ENCODE data around the gene ETV5.

ETV5 gene

DNA sequence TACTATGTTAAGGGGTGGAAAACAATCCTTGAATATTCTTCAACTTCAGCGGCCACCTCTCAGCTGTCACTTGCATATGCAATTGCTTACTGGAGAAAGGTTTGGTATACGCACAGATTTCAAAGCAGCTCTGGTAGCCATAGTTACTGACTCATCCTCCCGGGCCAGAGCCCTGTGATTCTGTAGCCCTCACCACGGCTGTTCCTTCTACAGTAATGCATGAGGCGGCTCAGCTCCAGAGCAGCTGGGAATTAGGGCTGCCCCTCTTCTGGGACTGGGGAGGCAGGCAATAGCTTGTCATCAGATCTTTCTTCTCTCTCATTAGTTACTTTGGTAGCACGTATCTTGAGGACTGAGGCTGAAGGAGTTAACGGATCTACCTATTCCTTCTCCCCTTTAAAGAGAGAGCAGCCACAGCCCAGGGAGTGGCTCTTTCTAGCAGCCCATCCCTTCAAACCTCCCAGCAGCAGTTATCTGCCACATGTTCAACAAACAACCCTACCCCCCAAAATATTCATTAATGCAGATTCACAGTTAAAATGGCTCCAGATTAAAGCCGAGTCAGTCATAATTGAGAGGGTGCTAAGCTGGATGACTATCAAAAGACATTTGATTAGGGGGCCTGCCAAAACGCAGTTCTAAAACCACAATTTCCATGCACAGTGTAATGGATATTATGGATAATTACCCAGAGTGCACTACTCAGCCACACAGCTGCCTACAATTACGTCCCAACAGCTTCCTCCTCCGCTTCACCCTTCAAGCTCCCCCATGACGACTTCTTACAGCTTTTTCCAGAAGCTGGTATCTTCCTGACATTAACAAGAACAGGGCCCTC lies 54.7 kb downstream of the ETV5 start (continued):
- TF ChIP-seq CSRNP3 (CRISPR knock-in tag; IDR thresholded peaks at IDR 0.05), result no peak
- no peak for TF ChIP-seq RARB (CRISPR knock-in tag; IDR thresholded peaks at IDR 0.05)

- TF ChIP-seq ZNF70 (CRISPR knock-in tag; IDR thresholded peaks at IDR 0.05) (no peak), ZNF8 (CRISPR knock-in tag; IDR thresholded peaks at IDR 0.05) (no peak), GLIS3 (CRISPR knock-in tag; IDR thresholded peaks at IDR 0.05) (no peak), PPARA (CRISPR knock-in tag; IDR thresholded peaks at IDR 0.05; ENCODE audit: borderline replicate concordance) (no peak), SNAI2 (CRISPR knock-in tag; IDR thresholded peaks at IDR 0.05) (no peak), ARNTL (CRISPR knock-in tag; IDR thresholded peaks at IDR 0.05; ENCODE audit: borderline replicate concordance, low read depth) (no peak), CSRNP3 (CRISPR knock-in tag; IDR thresholded peaks at IDR 0.05) (no peak), TSHZ2 (CRISPR knock-in tag; IDR thresholded peaks at IDR 0.05) (no peak), POU6F1 (CRISPR knock-in tag; IDR thresholded peaks at IDR 0.05; ENCODE audit: borderline replicate concordance, low read depth) (no peak), BACH2 (CRISPR knock-in tag; IDR thresholded peaks at IDR 0.05; ENCODE audit: borderline replicate concordance) (no peak), ZNF565 (CRISPR knock-in tag; conservative IDR thresholded peaks at IDR 0.05; ENCODE audit: low read depth) (no peak), TCF4 (CRISPR knock-in tag; IDR thresholded peaks at IDR 0.05; ENCODE audit: borderline replicate concordance) (no peak), ZFP30 (CRISPR knock-in tag; IDR thresholded peaks at IDR 0.05) (no peak), ISL1 (CRISPR knock-in tag; IDR thresholded peaks at IDR 0.05) (no peak)
- TF ChIP-seq, protein P1, sequence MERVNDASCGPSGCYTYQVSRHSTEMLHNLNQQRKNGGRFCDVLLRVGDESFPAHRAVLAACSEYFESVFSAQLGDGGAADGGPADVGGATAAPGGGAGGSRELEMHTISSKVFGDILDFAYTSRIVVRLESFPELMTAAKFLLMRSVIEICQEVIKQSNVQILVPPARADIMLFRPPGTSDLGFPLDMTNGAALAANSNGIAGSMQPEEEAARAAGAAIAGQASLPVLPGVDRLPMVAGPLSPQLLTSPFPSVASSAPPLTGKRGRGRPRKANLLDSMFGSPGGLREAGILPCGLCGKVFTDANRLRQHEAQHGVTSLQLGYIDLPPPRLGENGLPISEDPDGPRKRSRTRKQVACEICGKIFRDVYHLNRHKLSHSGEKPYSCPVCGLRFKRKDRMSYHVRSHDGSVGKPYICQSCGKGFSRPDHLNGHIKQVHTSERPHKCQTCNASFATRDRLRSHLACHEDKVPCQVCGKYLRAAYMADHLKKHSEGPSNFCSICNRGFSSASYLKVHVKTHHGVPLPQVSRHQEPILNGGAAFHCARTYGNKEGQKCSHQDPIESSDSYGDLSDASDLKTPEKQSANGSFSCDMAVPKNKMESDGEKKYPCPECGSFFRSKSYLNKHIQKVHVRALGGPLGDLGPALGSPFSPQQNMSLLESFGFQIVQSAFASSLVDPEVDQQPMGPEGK (CRISPR knock-in tag; IDR thresholded peaks at IDR 0.05; ENCODE audit: borderline replicate concordance), result no peak
- ATAC-seq, result no peak
These were observed 56.6 kb downstream of the ETV5 start for GRCh38 chr3:186052096-186052840.

- TF ChIP-seq CSRNP3 (CRISPR knock-in tag; IDR thresholded peaks at IDR 0.05) (no peak), ZFP30 (CRISPR knock-in tag; IDR thresholded peaks at IDR 0.05) (no peak), PPARA (CRISPR knock-in tag; IDR thresholded peaks at IDR 0.05; ENCODE audit: borderline replicate concordance) (no peak), RARB (CRISPR knock-in tag; IDR thresholded peaks at IDR 0.05) (no peak), ARNTL (CRISPR knock-in tag; IDR thresholded peaks at IDR 0.05; ENCODE audit: borderline replicate concordance, low read depth) (no peak), ZNF8 (CRISPR knock-in tag; IDR thresholded peaks at IDR 0.05) (no peak)
- ATAC-seq, result no peak
These were observed 59.9 kb downstream of the ETV5 start for GRCh38 chr3:186049001-186049400.
